K562 (cell line): ENCODE measurements around the gene RPL3. TPM values are rescaled to one million over a fixed set of nuclear protein-coding genes. Genes with fewer than 3 reads are reported as not detected.
A peak's percentile ranks its signal among the peaks of the same experiment; 100 is the strongest.

ENCODE experiments used
- ARID1B ChIP-seq: fragments of 450-650 bp; IDR thresholded peaks from 2 replicates; pipeline ENCODE4 v1.6.1; 2016; ENCODE audit warnings: antibody characterized with exemption, mild to moderate bottlenecking, inconsistent platforms
- ATF7 ChIP-seq: fragments of 450-650 bp; IDR thresholded peaks from 2 replicates; pipeline ENCODE4 v1.7.1; 2014; ENCODE audit warnings: mild to moderate bottlenecking, moderate library complexity
- CXXC5 ChIP-seq: fragments of 250-450 bp; sonication (Bioruptor Pico); IDR thresholded peaks from 2 replicates; pipeline ENCODE4 v1.8.0; 2022; ENCODE audit warnings: inconsistent platforms, mild to moderate bottlenecking, moderate library complexity
- ELK1 ChIP-seq: sonication (generic); formaldehyde crosslinking; IDR thresholded peaks from 2 replicates; pipeline ENCODE4 v1.8.1; 2022; ENCODE audit warnings: missing genetic modification reagents
- KLF13 ChIP-seq: fragments of 450-650 bp; IDR thresholded peaks from 2 replicates; pipeline ENCODE4 v1.6.1; 2016; ENCODE audit warnings: missing genetic modification characterization, low read depth, mild to moderate bottlenecking, missing compliant biosample characterization, moderate library complexity, borderline replicate concordance
- MAFG ChIP-seq: fragments of 450-650 bp; conservative IDR thresholded peaks from 2 replicates; pipeline ENCODE4 v1.6.1; 2016; ENCODE audit warnings: missing genetic modification characterization, missing compliant biosample characterization
- MAX ChIP-seq: sonication (generic); formaldehyde crosslinking; IDR thresholded peaks from 2 replicates; pipeline ENCODE4 v1.9.0; 2022; ENCODE audit warnings: mild to moderate bottlenecking, missing genetic modification reagents
- NRF1 ChIP-seq, 2 experiments: fragments of 450-650 bp; IDR thresholded peaks in 1 of 2; conservative IDR thresholded peaks in 1 of 2; 2 replicates each; pipeline ENCODE4 v1.6.1; 2014; ENCODE audit warnings: mild to moderate bottlenecking in 2 of 2
- PHB ChIP-seq: fragments of 250-450 bp; sonication (Bioruptor Pico); IDR thresholded peaks from 2 replicates; pipeline ENCODE4 v1.5.0; 2021
- SNRNP70 ChIP-seq: fragments of 200-400 bp; formaldehyde crosslinking; optimal IDR thresholded peaks from 2 replicates; pipeline ENCODE3; 2017; ENCODE audit warnings: low read depth, low read length
- ZNF165 ChIP-seq: fragments of 250-450 bp; sonication (Bioruptor Pico); IDR thresholded peaks from 2 replicates; pipeline ENCODE4 v1.4.0; 2020; ENCODE audit warnings: borderline replicate concordance
- ZNF431 ChIP-seq: sonication (generic); formaldehyde crosslinking; IDR thresholded peaks from 2 replicates; pipeline ENCODE4 v1.8.0; 2022; ENCODE audit warnings: mild to moderate bottlenecking, missing genetic modification reagents
- ZNF592 ChIP-seq: fragments of 450-650 bp; IDR thresholded peaks from 2 replicates; pipeline ENCODE4 v1.6.1; 2017; ENCODE audit warnings: antibody characterized with exemption, mild to moderate bottlenecking
- polyA plus RNA-seq, 8 experiments: library from polyadenylated mRNA; depleted of rRNA in 4 of 8; stranded (reverse) in 5 of 8; unstranded in 3 of 8; fragments of >200 nt; fragmentation: Nextera tagmentation in 2 of 8; fragmentation: Illumina TruSeq in 1 of 8; extraction: Ambion mirVana in 2 of 8; extraction: Trizol in 1 of 8; gene quantifications; 2 replicates each; pipeline versions ENCODE4 v1.2.1 to v1.2.3, GENCODE V29; 2011 to 2014; ENCODE audit warnings: inconsistent platforms in 1 of 8, missing spikeins in 1 of 8
- total RNA-seq, 7 experiments: library from RNA; depleted of rRNA in 6 of 7; stranded (reverse); fragments of >200 nt in 6 of 7; fragmentation: Illumina TruSeq in 2 of 7; extraction: Trizol in 2 of 7; gene quantifications; 2 replicates each; pipeline versions ENCODE4 v1.2.1 to v1.2.3, GENCODE V29; 2011 to 2021; ENCODE audit warnings: low replicate concordance in 1 of 7

RPL3 gene
- total and polyA plus RNA-seq, 9 of the 15 experiments (the other 6 are each of a cell fraction or from before 2014, with no cell fraction given), result 1,624 to 4,066 (median 2,565) TPM

- TF ChIP-seq MAX, result no peak
- TF ChIP-seq PHB (CRISPR knock-in tag), result no peak
- no peak for TF ChIP-seq CXXC5 (CRISPR knock-in tag)
- 0 out of 2 replicates have a peak, but pooled peaks have one; percentile 27 for TF ChIP-seq ZNF592
- no peak for TF ChIP-seq ZNF431 (CRISPR knock-in tag)
- no peak for TF ChIP-seq ZNF165 (CRISPR knock-in tag)
- TF ChIP-seq SNRNP70, result no peak
- TF ChIP-seq ELK1, result no peak
- peak; percentile 67 to 72 for TF ChIP-seq NRF1 (conservative IDR thresholded peaks at IDR 0.05 in 1 of 2, IDR thresholded peaks at IDR 0.05 in 1 of 2)
- TF ChIP-seq MAFG (tag), result peak; percentile 41; the same call in 1 of the 2 replicates
- peak; percentile 53 for TF ChIP-seq ARID1B
- TF ChIP-seq ATF7, result no peak
- no peak for TF ChIP-seq KLF13 (tag)
Observed at GRCh38 chr22:39363751-39364515, 44.5 kb upstream of the RPL3 start (continued).
